GM23338 (cell line): Measurements from ENCODE around the gene COL5A2. TPM values are rescaled to one million over a fixed set of nuclear protein-coding genes. Genes with fewer than 3 reads are reported as not detected.

Source experiments
- ATAC-seq: fragments of 200-7000 bp; cut with Tn5 transposase; 3 replicates; pipeline ENCODE4 v1.9.1; 2020
- DNase-seq: peaks from one replicate; pipeline ENCODE4 v3.0.0-alpha.2; 2015; ENCODE audit warnings: low spot score
- H2AFZ ChIP-seq: fragments of 200-600 bp; sonication (generic); 2 replicates; pipeline ENCODE4 v1.8.0; 2016; ENCODE audit warnings: antibody characterized with exemption, mild to moderate bottlenecking, moderate library complexity
- H3F3A ChIP-seq: fragments of 200-600 bp; sonication (generic); replicated peaks from 2 replicates; pipeline ENCODE4 v1.8.0; 2017; ENCODE audit warnings: antibody characterized with exemption, mixed run types, low read depth
- H3K27ac ChIP-seq: fragments of 200-600 bp; sonication (generic); 2 replicates; pipeline ENCODE4 v1.6.1; 2016; ENCODE audit warnings: low read depth
- H3K27me3 ChIP-seq: fragments of 200-600 bp; sonication (generic); 2 replicates; pipeline ENCODE4 v1.8.0; 2016; ENCODE audit warnings: mild to moderate bottlenecking, mixed run types, moderate library complexity; ENCODE audit not compliant: insufficient read depth
- H3K36me3 ChIP-seq: fragments of 200-600 bp; sonication (generic); 2 replicates; pipeline ENCODE4 v1.8.0; 2016; ENCODE audit warnings: mild to moderate bottlenecking; ENCODE audit not compliant: insufficient read depth
- H3K4me1 ChIP-seq: fragments of 200-600 bp; sonication (generic); 2 replicates; pipeline ENCODE4 v1.8.0; 2016; ENCODE audit warnings: mild to moderate bottlenecking, moderate library complexity; ENCODE audit not compliant: insufficient read depth
- H3K4me2 ChIP-seq: fragments of 200-600 bp; sonication (generic); 2 replicates; pipeline ENCODE4 v1.7.1; 2017; ENCODE audit warnings: mixed run types
- H3K4me3 ChIP-seq: fragments of 200-600 bp; sonication (generic); 2 replicates; pipeline ENCODE4 v1.6.1; 2016; ENCODE audit warnings: mixed run types
- H3K79me2 ChIP-seq: fragments of 200-600 bp; sonication (generic); replicated peaks from 2 replicates; pipeline ENCODE4 v1.8.0; 2017; ENCODE audit warnings: mild to moderate bottlenecking; ENCODE audit not compliant: insufficient read depth
- H3K9me2 ChIP-seq: fragments of 200-600 bp; sonication (generic); 2 replicates; pipeline ENCODE4 v1.8.0; 2017; ENCODE audit not compliant: insufficient read depth
- H4K20me1 ChIP-seq: fragments of 200-600 bp; sonication (generic); replicated peaks from 2 replicates; pipeline ENCODE4 v1.8.0; 2017; ENCODE audit warnings: mild to moderate bottlenecking; ENCODE audit not compliant: insufficient read depth
- H3K27ac Mint-ChIP-seq: 2 replicates; pipeline ENCODE4 v1.8.0; 2020; ENCODE audit warnings: inconsistent platforms, mild to moderate bottlenecking, moderate library complexity, mixed read lengths
- H3K27me3 Mint-ChIP-seq: 3 replicates; pipeline ENCODE4 v1.8.0; 2022; ENCODE audit warnings: low read depth, mild to moderate bottlenecking, moderate library complexity, mixed read lengths, inconsistent platforms; ENCODE audit not compliant: insufficient read depth, poor library complexity
- H3K36me3 Mint-ChIP-seq: 3 replicates; pipeline ENCODE4 v1.8.0; 2021; ENCODE audit warnings: low read depth, mild to moderate bottlenecking, inconsistent platforms, moderate library complexity, mixed read lengths
- H3K4me1 Mint-ChIP-seq: 3 replicates; pipeline ENCODE4 v1.8.0; 2020; ENCODE audit warnings: mild to moderate bottlenecking, inconsistent platforms, mixed read lengths
- H3K4me3 Mint-ChIP-seq: 3 replicates; pipeline ENCODE4 v1.8.0; 2021; ENCODE audit warnings: moderate library complexity, mild to moderate bottlenecking, inconsistent platforms, mixed read lengths
- H3K9me3 Mint-ChIP-seq: 3 replicates; pipeline ENCODE4 v1.8.0; 2020; ENCODE audit warnings: moderate library complexity, mild to moderate bottlenecking, inconsistent platforms, mixed read lengths
- CREB1 ChIP-seq: fragments of 250-450 bp; sonication (Bioruptor Pico); IDR thresholded peaks from 2 replicates; pipeline ENCODE4 v1.5.0; 2020; ENCODE audit warnings: low read depth, mild to moderate bottlenecking, moderate library complexity
- EZH2 ChIP-seq: fragments of 200-600 bp; sonication (generic); IDR thresholded peaks from one replicate; pipeline ENCODE4 v1.8.0; 2017; ENCODE audit warnings: antibody characterized with exemption, mild to moderate bottlenecking, low read depth; ENCODE audit not compliant: unreplicated experiment
- EZH2phosphoT487 ChIP-seq: fragments of 200-600 bp; sonication (generic); IDR thresholded peaks from one replicate; pipeline ENCODE4 v1.8.1; 2018; ENCODE audit warnings: antibody characterized with exemption; ENCODE audit not compliant: unreplicated experiment
- JUNB ChIP-seq: IDR thresholded peaks from one replicate; pipeline ENCODE4 v1.6.1; 2016; ENCODE audit warnings: antibody characterized with exemption; ENCODE audit not compliant: unreplicated experiment
- NANOG ChIP-seq: IDR thresholded peaks from 2 replicates; pipeline ENCODE4 v1.6.1; 2016; ENCODE audit warnings: antibody characterized with exemption, borderline replicate concordance
- POLR2AphosphoS5 ChIP-seq: IDR thresholded peaks from 2 replicates; pipeline ENCODE4 v1.6.1; 2016; ENCODE audit warnings: antibody characterized with exemption, low read depth
- STAT1 ChIP-seq: IDR thresholded peaks from one replicate; pipeline ENCODE4 v1.6.1; 2016; ENCODE audit warnings: antibody characterized with exemption; ENCODE audit not compliant: unreplicated experiment
- ZNF114 ChIP-seq: fragments of 250-450 bp; sonication (Bioruptor Pico); IDR thresholded peaks from 2 replicates; pipeline ENCODE4 v1.5.0; 2020; ENCODE audit warnings: mild to moderate bottlenecking, moderate library complexity
- ZNF331 ChIP-seq: fragments of 250-450 bp; sonication (Bioruptor Pico); IDR thresholded peaks from 2 replicates; pipeline ENCODE4 v1.5.0; 2020; ENCODE audit warnings: low read depth, mild to moderate bottlenecking, moderate library complexity
- polyA plus RNA-seq: library from polyadenylated mRNA; unstranded; fragments of >200 nt; fragmentation: Nextera tagmentation; extraction: Ambion mirVana; gene quantifications from 2 replicates; pipeline ENCODE4 v1.2.1, GENCODE V29; 2016
- total RNA-seq: library from RNA; depleted of rRNA; stranded (reverse); fragments of >200 nt; shearing (Covaris generic); gene quantifications from 2 replicates; pipeline ENCODE4 v1.2.3, GENCODE V29; 2014
- TF ChIP-seq, protein P1 (sequence below), 2 experiments: fragments of 200-600 bp in 1 of 2; sonication (generic) in 1 of 2; conservative IDR thresholded peaks; 2 replicates each; pipeline versions ENCODE4 v1.5.1 to v1.6.1; 2016 to 2017; ENCODE audit warnings: antibody characterized with exemption in 2 of 2, low read depth in 2 of 2, mild to moderate bottlenecking in 2 of 2, moderate library complexity in 1 of 2
- TF ChIP-seq, protein P2 (sequence below): fragments of 250-450 bp; sonication (Bioruptor Pico); IDR thresholded peaks from 2 replicates; pipeline ENCODE4 v1.5.0; 2020; ENCODE audit warnings: mild to moderate bottlenecking, moderate library complexity
- TF ChIP-seq, protein P3 (sequence below): IDR thresholded peaks from 2 replicates; pipeline ENCODE4 v1.6.1; 2016; ENCODE audit warnings: antibody characterized with exemption
- TF ChIP-seq, protein P4 (sequence below): IDR thresholded peaks from one replicate; pipeline ENCODE4 v1.6.1; 2018; ENCODE audit warnings: antibody characterized with exemption; ENCODE audit not compliant: unreplicated experiment

COL5A2 gene
- total and polyA plus RNA-seq, 2 experiments from 2014 or later = 6.7 to 19.7 TPM

DNA sequence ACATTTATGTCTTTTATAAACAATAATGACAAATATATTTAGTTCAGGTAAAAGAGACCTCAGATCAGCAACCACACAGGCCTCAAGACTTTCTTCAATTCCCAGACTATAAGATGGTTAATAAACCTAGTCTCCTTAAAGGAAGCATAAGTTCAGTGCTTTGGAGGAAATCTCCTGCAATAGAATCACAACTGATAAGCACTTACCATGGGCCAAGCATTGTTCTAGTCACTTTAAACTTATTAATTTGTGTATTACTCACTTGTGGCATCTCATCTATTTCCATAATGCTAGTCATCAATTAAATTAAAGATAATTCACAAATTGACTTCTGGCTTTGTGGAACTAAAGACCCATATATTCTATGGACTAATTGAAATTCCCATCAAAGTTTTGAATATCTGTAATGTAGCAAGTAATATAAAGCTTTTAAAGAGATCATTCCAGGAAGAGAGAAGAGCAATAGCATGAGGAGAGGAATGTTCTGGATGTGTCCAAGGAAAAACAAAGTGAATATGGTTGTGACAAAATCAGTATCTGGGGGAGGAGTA, 163.2 kb downstream of the COL5A2 start:
- Histone ChIP-seq H3K36me3 (no peaks in the 10 kb centered on the region), H3K27me3 (no peaks in the 10 kb centered on the region), H3K9me2 (no peaks in the 10 kb centered on the region), H3F3A (no peaks in the 10 kb centered on the region), H3K4me1 (peaks cover 5% of the 10 kb centered on the region; the same call in 1 of the 2 replicates), H4K20me1 (no peaks in the 10 kb centered on the region), H2AFZ (no peak overlapping the region), H3K79me2 (no peaks in the 10 kb centered on the region), H3K4me3 (no peak overlapping the region), H3K4me2 (no peak overlapping the region), H3K27ac (no peak overlapping the region)
- no peaks in the 10 kb centered on the region; the same call in 2 of the 3 replicates for H3K36me3 Mint-ChIP-seq
- H3K4me3 Mint-ChIP-seq = no peak overlapping the region
- no peak overlapping the region for H3K27ac Mint-ChIP-seq
- no peaks in the 10 kb centered on the region for H3K9me3 Mint-ChIP-seq
- ATAC-seq (no peak), DNase-seq (no peak)
- peaks cover 9% of the 10 kb centered on the region; the same call in 2 of the 3 replicates for H3K4me1 Mint-ChIP-seq
- TF ChIP-seq, protein P1, sequence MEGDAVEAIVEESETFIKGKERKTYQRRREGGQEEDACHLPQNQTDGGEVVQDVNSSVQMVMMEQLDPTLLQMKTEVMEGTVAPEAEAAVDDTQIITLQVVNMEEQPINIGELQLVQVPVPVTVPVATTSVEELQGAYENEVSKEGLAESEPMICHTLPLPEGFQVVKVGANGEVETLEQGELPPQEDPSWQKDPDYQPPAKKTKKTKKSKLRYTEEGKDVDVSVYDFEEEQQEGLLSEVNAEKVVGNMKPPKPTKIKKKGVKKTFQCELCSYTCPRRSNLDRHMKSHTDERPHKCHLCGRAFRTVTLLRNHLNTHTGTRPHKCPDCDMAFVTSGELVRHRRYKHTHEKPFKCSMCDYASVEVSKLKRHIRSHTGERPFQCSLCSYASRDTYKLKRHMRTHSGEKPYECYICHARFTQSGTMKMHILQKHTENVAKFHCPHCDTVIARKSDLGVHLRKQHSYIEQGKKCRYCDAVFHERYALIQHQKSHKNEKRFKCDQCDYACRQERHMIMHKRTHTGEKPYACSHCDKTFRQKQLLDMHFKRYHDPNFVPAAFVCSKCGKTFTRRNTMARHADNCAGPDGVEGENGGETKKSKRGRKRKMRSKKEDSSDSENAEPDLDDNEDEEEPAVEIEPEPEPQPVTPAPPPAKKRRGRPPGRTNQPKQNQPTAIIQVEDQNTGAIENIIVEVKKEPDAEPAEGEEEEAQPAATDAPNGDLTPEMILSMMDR (conservative IDR thresholded peaks at IDR 0.05; ENCODE audit: low read depth in 2 of 2) = no peak
- TF ChIP-seq ZNF331 (no peak), EZH2phosphoT487 (no peak), POLR2AphosphoS5 (no peak), EZH2 (no peak), STAT1 (no peak), NANOG (no peak), JUNB (no peak), CREB1 (CRISPR knock-in tag) (no peak), ZNF114 (CRISPR knock-in tag) (no peak)
- TF ChIP-seq, protein P2, sequence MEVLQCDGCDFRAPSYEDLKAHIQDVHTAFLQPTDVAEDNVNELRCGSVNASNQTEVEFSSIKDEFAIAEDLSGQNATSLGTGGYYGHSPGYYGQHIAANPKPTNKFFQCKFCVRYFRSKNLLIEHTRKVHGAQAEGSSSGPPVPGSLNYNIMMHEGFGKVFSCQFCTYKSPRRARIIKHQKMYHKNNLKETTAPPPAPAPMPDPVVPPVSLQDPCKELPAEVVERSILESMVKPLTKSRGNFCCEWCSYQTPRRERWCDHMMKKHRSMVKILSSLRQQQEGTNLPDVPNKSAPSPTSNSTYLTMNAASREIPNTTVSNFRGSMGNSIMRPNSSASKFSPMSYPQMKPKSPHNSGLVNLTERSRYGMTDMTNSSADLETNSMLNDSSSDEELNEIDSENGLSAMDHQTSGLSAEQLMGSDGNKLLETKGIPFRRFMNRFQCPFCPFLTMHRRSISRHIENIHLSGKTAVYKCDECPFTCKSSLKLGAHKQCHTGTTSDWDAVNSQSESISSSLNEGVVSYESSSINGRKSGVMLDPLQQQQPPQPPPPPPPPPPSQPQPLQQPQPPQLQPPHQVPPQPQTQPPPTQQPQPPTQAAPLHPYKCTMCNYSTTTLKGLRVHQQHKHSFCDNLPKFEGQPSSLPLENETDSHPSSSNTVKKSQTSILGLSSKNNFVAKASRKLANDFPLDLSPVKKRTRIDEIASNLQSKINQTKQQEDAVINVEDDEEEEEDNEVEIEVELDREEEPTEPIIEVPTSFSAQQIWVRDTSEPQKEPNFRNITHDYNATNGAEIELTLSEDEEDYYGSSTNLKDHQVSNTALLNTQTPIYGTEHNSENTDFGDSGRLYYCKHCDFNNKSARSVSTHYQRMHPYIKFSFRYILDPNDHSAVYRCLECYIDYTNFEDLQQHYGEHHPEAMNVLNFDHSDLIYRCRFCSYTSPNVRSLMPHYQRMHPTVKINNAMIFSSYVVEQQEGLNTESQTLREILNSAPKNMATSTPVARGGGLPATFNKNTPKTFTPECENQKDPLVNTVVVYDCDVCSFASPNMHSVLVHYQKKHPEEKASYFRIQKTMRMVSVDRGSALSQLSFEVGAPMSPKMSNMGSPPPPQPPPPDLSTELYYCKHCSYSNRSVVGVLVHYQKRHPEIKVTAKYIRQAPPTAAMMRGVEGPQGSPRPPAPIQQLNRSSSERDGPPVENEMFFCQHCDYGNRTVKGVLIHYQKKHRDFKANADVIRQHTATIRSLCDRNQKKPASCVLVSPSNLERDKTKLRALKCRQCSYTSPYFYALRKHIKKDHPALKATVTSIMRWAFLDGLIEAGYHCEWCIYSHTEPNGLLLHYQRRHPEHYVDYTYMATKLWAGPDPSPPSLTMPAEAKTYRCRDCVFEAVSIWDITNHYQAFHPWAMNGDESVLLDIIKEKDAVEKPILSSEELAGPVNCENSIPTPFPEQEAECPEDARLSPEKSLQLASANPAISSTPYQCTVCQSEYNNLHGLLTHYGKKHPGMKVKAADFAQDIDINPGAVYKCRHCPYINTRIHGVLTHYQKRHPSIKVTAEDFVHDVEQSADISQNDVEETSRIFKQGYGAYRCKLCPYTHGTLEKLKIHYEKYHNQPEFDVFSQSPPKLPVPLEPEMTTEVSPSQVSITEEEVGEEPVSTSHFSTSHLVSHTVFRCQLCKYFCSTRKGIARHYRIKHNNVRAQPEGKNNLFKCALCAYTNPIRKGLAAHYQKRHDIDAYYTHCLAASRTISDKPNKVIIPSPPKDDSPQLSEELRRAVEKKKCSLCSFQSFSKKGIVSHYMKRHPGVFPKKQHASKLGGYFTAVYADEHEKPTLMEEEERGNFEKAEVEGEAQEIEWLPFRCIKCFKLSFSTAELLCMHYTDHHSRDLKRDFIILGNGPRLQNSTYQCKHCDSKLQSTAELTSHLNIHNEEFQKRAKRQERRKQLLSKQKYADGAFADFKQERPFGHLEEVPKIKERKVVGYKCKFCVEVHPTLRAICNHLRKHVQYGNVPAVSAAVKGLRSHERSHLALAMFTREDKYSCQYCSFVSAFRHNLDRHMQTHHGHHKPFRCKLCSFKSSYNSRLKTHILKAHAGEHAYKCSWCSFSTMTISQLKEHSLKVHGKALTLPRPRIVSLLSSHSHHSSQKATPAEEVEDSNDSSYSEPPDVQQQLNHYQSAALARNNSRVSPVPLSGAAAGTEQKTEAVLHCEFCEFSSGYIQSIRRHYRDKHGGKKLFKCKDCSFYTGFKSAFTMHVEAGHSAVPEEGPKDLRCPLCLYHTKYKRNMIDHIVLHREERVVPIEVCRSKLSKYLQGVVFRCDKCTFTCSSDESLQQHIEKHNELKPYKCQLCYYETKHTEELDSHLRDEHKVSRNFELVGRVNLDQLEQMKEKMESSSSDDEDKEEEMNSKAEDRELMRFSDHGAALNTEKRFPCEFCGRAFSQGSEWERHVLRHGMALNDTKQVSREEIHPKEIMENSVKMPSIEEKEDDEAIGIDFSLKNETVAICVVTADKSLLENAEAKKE (CRISPR knock-in tag) = no peak
- TF ChIP-seq, protein P3, sequence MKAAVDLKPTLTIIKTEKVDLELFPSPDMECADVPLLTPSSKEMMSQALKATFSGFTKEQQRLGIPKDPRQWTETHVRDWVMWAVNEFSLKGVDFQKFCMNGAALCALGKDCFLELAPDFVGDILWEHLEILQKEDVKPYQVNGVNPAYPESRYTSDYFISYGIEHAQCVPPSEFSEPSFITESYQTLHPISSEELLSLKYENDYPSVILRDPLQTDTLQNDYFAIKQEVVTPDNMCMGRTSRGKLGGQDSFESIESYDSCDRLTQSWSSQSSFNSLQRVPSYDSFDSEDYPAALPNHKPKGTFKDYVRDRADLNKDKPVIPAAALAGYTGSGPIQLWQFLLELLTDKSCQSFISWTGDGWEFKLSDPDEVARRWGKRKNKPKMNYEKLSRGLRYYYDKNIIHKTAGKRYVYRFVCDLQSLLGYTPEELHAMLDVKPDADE = no peak
- TF ChIP-seq, protein P4, sequence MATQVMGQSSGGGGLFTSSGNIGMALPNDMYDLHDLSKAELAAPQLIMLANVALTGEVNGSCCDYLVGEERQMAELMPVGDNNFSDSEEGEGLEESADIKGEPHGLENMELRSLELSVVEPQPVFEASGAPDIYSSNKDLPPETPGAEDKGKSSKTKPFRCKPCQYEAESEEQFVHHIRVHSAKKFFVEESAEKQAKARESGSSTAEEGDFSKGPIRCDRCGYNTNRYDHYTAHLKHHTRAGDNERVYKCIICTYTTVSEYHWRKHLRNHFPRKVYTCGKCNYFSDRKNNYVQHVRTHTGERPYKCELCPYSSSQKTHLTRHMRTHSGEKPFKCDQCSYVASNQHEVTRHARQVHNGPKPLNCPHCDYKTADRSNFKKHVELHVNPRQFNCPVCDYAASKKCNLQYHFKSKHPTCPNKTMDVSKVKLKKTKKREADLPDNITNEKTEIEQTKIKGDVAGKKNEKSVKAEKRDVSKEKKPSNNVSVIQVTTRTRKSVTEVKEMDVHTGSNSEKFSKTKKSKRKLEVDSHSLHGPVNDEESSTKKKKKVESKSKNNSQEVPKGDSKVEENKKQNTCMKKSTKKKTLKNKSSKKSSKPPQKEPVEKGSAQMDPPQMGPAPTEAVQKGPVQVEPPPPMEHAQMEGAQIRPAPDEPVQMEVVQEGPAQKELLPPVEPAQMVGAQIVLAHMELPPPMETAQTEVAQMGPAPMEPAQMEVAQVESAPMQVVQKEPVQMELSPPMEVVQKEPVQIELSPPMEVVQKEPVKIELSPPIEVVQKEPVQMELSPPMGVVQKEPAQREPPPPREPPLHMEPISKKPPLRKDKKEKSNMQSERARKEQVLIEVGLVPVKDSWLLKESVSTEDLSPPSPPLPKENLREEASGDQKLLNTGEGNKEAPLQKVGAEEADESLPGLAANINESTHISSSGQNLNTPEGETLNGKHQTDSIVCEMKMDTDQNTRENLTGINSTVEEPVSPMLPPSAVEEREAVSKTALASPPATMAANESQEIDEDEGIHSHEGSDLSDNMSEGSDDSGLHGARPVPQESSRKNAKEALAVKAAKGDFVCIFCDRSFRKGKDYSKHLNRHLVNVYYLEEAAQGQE = no peak
- H3K27me3 Mint-ChIP-seq = no peaks in the 10 kb centered on the region
